Measurements from ENCODE around the gene SYT2.
"Not testable (repeated sequence)": the region's sequence is repeated elsewhere in the genome, so short reads cannot be mapped to it uniquely, and the experiment has no call there.

The SYT2 gene

GRCh38 chr1:202586871-202587270, 123.4 kb downstream of the SYT2 start:
- intact Hi-C loops (cut with DNase I), result no loop called here
- DNase-seq, result no peak

- peak in 35 of 42 donors; percentile 22 to 83 (median 51) for DNase-seq
- intact Hi-C loops (cut with DNase I), result no loop called here
These were observed 124.0 kb downstream of the SYT2 start for GRCh38 chr1:202586018-202586821.

- intact Hi-C loops (cut with DNase I), result no loop called here
These were observed 124.7 kb downstream of the SYT2 start for GRCh38 chr1:202585590-202585933.

GRCh38 chr1:202584707-202585589, 125.3 kb downstream of the SYT2 start:
- DNase-seq, result no peak
- intact Hi-C loops (cut with DNase I), result no loop called here

More at GRCh38 chr1:202585590-202585933, 124.7 kb downstream of the SYT2 start:
- DNase-seq, result no peak

- intact Hi-C loops (cut with DNase I), result not testable (repeated sequence)
These were observed 127.9 kb downstream of the SYT2 start for GRCh38 chr1:202582350-202582749.

GRCh38 chr1:202580619-202581018, 129.6 kb downstream of the SYT2 start:
- intact Hi-C loops (cut with DNase I), result no loop called here
- DNase-seq, result no peak

More at GRCh38 chr1:202582350-202582749, 127.9 kb downstream of the SYT2 start:
- not testable (repeated sequence) for DNase-seq

GRCh38 chr1:202579806-202580205, 130.4 kb downstream of the SYT2 start:
- DNase-seq, result no peak
- intact Hi-C loops (cut with DNase I), result no loop called here

- intact Hi-C loops (cut with DNase I), result no loop called here
- no peak for DNase-seq
These were observed 131.7 kb downstream of the SYT2 start for GRCh38 chr1:202578565-202578964.

- DNase-seq, result no peak
- intact Hi-C loops (cut with DNase I), result no loop called here
These were observed 132.2 kb downstream of the SYT2 start for GRCh38 chr1:202578001-202578504.

- DNase-seq, result no peak
- intact Hi-C loops (cut with DNase I), result no loop called here
These were observed 132.9 kb downstream of the SYT2 start for GRCh38 chr1:202577381-202577780.

- no peak for DNase-seq
- intact Hi-C loops (cut with DNase I), result no loop called here
These were observed 133.4 kb downstream of the SYT2 start for GRCh38 chr1:202576816-202577215.

- no peak for DNase-seq
- intact Hi-C loops (cut with DNase I), result no loop called here
These were observed 134.2 kb downstream of the SYT2 start for GRCh38 chr1:202575918-202576653.

GRCh38 chr1:202572867-202573266, 137.4 kb downstream of the SYT2 start:
- intact Hi-C loops (cut with DNase I), result no loop called here

GRCh38 chr1:202571719-202572339, 138.4 kb downstream of the SYT2 start:
- DNase-seq, result peak in 22 of 42 donors; percentile 27 to 76 (median 54)
- intact Hi-C loops (cut with DNase I), result no loop called here

More at GRCh38 chr1:202572867-202573266, 137.4 kb downstream of the SYT2 start:
- DNase-seq, result no peak

- DNase-seq, result no peak
- intact Hi-C loops (cut with DNase I), result no loop called here
These were observed 140.6 kb downstream of the SYT2 start for GRCh38 chr1:202569393-202570322.

- intact Hi-C loops (cut with DNase I), result no loop called here
- DNase-seq, result peak in 1 of 42 donors; percentile 45
These were observed 141.4 kb downstream of the SYT2 start for GRCh38 chr1:202568826-202569225.

- no peak for DNase-seq
- intact Hi-C loops (cut with DNase I), result no loop called here
These were observed 141.8 kb downstream of the SYT2 start for GRCh38 chr1:202568410-202568809.

- intact Hi-C loops (cut with DNase I), result no loop called here
- DNase-seq, result no peak
These were observed 142.5 kb downstream of the SYT2 start for GRCh38 chr1:202567738-202568137.

All from head of caudate nucleus (tissue), 42 donors.